GM12892 (cell line): ENCODE data around the gene ZFPL1.

Source experiments
- POLR2A ChIP-seq: IDR thresholded peaks from 2 replicates; pipeline ENCODE4 v1.6.1; 2011; ENCODE audit warnings: low read depth, low read length, control low read depth
- POLR2AphosphoS5 ChIP-seq: IDR thresholded peaks from 2 replicates; pipeline ENCODE4 v1.6.1; 2011; ENCODE audit warnings: low read depth, low read length, control low read depth

DNA sequence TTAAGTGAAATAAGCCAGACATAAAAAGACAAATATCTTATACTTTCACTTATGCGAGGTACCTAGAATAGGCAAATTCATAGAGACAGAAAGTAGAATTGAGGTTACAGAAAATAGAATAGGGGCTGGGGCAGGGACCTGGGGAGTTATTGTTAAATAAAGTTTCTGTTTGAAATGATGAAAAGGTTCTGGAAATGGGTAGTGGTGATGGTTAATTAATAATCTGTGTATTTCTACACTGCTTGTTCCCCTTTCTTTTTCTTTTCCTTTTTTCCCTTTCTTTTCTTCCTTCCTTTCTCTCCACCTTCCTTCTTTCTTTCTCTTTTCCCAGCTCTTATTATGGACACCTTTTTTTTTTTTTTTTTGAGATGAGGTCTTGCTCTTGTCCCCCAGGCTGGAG is 28.5 kb upstream of the ZFPL1 start:
- TF ChIP-seq POLR2A (no peak), POLR2AphosphoS5 (no peak)
